ENCODE results near the gene LCP2.
"Not testable (repeated sequence)": the region's sequence is repeated elsewhere in the genome, so short reads cannot be mapped to it uniquely, and the experiment has no call there.

LCP2 gene

DNA sequence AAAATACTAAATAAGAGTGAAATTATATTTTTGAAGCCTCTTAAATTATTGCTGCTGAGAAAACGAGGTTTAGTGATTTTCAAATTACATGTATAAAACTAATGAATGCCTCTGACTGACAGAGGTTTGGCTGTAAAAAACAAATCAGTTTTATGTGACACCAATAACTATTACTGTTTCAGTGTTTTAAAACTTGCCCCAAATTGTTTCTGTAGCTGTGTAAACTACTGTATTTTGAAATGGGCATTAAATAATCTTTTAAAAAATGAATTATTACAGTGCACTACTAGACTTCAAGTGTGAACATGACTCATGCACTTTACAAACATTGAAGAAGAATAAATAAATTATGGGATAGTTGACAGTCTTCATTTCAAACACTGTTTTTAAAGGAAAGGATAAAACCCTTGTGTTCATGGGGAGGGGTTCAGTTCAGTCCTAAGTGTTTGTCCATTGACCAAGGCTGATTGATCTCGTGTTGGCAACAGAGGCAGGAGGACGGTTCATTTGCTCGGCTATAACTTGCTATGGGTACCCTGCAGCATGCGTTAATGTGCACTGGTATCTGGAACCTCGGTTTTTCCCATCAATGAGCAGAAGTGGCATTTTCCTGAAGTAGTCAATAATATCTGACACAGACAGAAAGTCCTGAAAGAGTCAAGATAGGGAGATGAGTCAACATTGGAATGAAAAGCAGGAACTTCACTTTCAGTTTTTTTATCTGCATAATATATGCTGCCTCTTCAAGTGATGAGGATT lies 49.2 kb downstream of the LCP2 start:
- no peak overlapping the region for H3K4me3 ChIP-seq (ENCODE audit: low read length)
- TF ChIP-seq ZNF274 (IDR thresholded peaks at IDR 0.05; ENCODE audit: low read depth, low read length), result no peak

GRCh38 chr5:170247363-170247762 lies 50.2 kb downstream of the LCP2 start:
- no peak overlapping the region for H3K4me3 ChIP-seq (ENCODE audit: low read length)
- no peak for TF ChIP-seq ZNF274 (IDR thresholded peaks at IDR 0.05; ENCODE audit: low read depth, low read length)

DNA sequence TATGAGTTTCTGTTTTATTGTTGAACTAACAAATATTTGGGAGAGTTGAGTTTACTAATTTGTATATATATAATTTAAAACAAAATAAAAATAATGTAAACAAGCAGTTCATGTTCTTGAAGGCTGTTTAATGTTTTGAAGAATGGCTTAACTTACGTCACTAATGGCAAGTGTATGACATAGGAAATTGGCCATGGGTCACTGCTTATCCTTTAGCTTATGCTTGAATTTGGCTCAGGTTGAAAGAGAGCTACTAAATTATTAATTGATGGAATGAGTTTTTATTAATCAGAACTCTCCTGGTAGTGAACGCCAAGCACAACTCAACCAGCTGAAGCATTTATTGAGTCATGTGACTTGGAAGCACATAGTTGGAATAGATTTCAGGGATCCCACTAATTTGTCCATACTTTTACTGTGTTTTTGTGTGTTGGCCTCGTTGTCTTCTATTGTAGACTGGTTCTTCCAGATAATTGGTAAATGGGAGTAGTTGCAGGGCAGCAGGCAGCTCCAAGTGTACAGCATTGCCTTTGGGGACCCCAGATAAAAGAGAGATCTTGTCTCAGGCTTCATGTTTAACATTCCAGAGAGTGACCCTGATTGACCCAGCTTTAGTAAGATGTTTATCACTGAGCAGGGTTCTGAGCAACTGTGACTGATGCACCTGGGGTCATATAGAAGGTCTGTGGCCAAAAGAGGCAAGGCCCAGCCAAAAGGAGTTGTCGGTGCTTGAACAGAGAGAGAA lies 51.3 kb downstream of the LCP2 start:
- no peak for TF ChIP-seq ZNF274 (IDR thresholded peaks at IDR 0.05; ENCODE audit: low read depth, low read length)
- no peak overlapping the region for H3K4me3 ChIP-seq (ENCODE audit: low read length)

DNA sequence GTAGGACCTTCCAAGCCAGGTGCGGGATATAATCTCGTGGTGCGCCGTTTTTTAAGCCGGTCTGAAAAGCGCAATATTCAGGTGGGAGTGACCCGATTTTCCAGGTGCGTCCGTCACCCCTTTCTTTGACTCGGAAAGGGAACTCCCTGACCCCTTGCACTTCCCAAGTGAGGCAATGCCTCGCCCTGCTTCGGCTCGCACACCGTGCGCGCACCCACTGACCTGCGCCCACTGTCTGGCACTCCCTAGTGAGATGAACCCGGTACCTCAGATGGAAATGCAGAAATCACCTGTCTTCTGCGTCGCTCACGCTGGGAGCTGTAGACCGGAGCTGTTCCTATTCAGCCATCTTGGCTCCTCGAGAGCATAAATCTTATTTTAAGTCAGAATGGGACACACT lies 52.1 kb downstream of the LCP2 start:
- not testable (repeated sequence) for H3K4me3 ChIP-seq (ENCODE audit: low read length)

- no peak for TF ChIP-seq ZNF274 (IDR thresholded peaks at IDR 0.05; ENCODE audit: low read depth, low read length)
- H3K4me3 ChIP-seq (ENCODE audit: low read length), result no peak overlapping the region
Observed at GRCh38 chr5:170238456-170239196, 59.0 kb downstream of the LCP2 start.

DNA sequence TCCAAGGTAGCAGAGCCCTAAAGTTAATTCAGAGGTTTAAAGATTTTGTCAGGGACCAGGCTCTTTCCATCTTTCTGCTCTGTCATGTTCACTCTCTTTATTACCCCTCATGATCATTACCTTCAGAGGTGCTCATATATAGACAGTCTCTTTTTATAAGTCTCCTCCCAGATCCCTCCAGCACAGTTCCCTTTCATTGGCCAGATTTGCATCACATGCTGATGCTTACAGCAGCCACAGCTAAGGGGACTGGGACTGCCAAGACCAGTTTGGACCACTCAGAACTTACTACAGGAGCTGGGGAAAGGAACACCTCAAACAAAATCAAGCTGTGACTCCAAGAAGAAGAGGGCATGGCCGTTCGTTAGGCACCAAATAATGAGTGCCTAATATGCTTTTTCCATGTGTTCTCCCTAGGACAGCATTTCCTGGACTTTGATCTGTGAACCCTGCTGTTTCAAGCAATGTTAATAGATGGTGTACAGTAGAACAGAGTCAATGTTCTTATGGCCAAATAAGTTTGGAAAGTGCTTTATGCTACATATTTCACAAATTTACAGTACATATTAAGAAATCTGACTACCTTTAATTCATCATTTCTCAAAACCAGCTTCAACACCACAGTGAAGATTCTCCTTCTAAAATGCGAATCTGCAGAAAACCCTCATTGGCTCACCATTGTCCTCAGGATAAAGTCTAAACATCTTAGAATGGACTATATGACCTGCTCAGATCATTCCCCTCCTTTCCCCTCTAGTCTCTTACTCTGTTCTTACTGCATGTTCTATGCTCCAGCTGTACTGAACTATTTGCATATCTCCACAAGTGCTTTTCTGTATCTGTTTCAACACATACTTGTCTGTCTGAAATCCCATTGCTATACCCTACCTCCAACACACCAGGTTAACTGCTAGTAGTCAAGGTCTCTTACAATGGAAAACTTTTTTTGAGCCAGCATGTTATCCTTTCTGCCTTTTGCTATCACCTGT lies 61.4 kb downstream of the LCP2 start:
- no peak for TF ChIP-seq ZNF274 (IDR thresholded peaks at IDR 0.05; ENCODE audit: low read depth, low read length)
- no peak overlapping the region for H3K4me3 ChIP-seq (ENCODE audit: low read length)

GRCh38 chr5:170233358-170233892 lies 64.2 kb downstream of the LCP2 start:
- no peak overlapping the region for H3K4me3 ChIP-seq (ENCODE audit: low read length)
- no peak for TF ChIP-seq ZNF274 (IDR thresholded peaks at IDR 0.05; ENCODE audit: low read depth, low read length)

DNA sequence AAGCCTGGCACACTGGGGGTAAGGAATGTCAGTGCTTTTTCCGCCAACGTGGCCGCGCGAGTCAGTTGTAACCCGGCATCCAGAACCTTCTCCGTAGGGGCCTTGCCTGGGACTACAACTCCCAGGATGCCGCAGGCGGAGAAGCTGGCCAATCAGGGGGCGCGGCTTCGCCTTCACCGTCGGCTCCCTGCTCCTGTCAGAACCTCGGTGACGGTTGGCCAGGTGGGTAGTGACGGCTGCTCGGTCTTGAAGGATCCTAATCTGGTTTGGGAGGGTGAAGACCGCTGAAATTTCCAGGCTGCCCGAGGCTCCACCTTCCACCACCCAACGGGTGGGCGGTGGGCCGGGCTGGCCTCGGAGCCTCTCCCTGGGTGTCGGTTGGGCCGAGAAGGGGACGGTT lies 64.8 kb downstream of the LCP2 start, which contains the start of gene C5orf58:
Gene C5orf58 (plus strand): TSS at position 200 of the 400 bp plus-strand sequence. CDS start 1,992 bp downstream, outside the sequence.
- no peak for TF ChIP-seq ZNF274 (IDR thresholded peaks at IDR 0.05; ENCODE audit: low read depth, low read length)
- no peak within 1 kb of the TSS for H3K4me3 ChIP-seq (ENCODE audit: low read length)

- TF ChIP-seq ZNF274 (IDR thresholded peaks at IDR 0.05; ENCODE audit: low read depth, low read length), result no peak
- no peak overlapping the region for H3K4me3 ChIP-seq (ENCODE audit: low read length)
Observed at GRCh38 chr5:170228762-170229435, 68.7 kb downstream of the LCP2 start.

GRCh38 chr5:170226661-170227060 lies 70.9 kb downstream of the LCP2 start:
- no peak overlapping the region for H3K4me3 ChIP-seq (ENCODE audit: low read length)
- TF ChIP-seq ZNF274 (IDR thresholded peaks at IDR 0.05; ENCODE audit: low read depth, low read length), result no peak

DNA sequence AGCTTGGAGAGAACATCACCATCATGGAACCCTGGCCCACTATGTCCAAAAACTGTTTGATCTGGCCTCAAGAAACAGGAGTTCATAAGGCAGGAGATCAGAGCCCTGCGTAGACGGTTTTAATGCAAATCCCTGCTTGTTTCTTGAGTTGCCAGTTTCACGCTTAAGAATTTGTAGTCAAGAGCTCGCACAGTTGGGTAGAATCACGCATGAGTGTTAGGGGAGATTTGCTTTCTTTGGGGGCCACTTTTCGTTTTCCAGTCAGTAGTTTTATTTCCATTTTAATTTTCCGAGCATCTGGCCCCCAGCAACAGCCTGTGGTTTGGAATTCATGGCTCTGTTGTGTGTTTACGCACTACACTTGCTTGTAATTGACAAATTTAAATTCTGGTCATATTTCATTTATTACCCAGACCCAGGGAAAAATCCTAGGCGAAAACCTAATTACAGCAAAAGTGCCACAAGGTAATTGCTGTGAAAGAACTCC lies 71.4 kb downstream of the LCP2 start:
- TF ChIP-seq ZNF274 (IDR thresholded peaks at IDR 0.05; ENCODE audit: low read depth, low read length), result no peak
- no peak overlapping the region for H3K4me3 ChIP-seq (ENCODE audit: low read length)

DNA sequence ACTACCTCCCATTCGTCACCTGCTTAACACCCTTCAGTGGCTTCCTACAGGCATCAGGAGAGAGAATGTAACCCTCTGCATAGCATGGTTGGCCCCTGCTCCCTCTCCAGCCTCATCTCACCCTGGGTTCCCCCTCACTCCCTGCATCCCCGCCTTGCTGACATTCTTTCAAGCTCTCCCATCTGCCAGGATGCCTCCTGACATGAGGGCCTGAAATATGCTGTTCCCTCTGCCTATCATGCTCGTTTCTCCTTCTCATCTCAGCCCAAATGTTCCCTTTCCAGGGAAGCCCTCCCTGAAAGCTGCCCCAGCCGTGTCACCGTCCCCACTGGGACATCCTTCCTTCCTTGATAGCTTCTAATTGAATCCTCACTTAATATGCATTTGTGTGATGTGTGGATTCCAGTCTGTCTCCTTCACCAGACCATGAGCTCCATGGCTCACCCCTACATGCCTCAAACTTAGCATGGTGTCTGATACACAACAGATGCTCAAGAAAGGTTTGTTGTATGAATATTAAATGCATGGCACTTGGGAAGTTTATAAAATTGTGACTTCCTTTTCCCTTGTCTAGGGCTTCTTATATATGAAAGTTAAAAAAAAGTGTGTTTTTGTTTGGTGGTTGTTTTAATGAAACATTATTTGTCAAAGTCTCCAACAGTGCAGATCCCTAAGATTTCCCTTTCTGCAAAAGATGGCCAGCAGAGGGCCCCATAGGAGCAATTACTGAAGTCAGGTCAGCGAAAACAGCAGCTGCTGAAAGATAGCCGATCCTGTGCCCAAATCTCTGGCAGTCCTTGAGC lies 72.0 kb downstream of the LCP2 start:
- H3K4me3 ChIP-seq (ENCODE audit: low read length), result no peak overlapping the region
- TF ChIP-seq ZNF274 (IDR thresholded peaks at IDR 0.05; ENCODE audit: low read depth, low read length), result no peak

Measured in GM08714 (cell line).